Upper lobe of right lung (tissue), 1 donor: ENCODE results near the gene SLC12A9. TPM values are rescaled to one million over a fixed set of nuclear protein-coding genes. Genes with fewer than 3 reads are reported as not detected.

Source experiments
- ATAC-seq: fragments of 200-7000 bp; cut with Tn5 transposase; one replicate; pipeline ENCODE4 v1.9.1; 2020; ENCODE audit warnings: mild to moderate bottlenecking, moderate library complexity
- DNase-seq: peaks from one replicate; pipeline ENCODE4 v3.0.0-alpha.2; 2020
- H3K27ac ChIP-seq: fragments of 200-600 bp; one replicate; pipeline ENCODE4 v1.8.0; 2022
- H3K27me3 ChIP-seq: fragments of 200-600 bp; one replicate; pipeline ENCODE4 v1.8.0; 2022; ENCODE audit warnings: mild to moderate bottlenecking
- H3K36me3 ChIP-seq: fragments of 200-600 bp; one replicate; pipeline ENCODE4 v1.8.0; 2022
- H3K4me1 ChIP-seq: fragments of 200-600 bp; one replicate; pipeline ENCODE4 v1.8.0; 2022
- H3K4me3 ChIP-seq: fragments of 200-600 bp; one replicate; pipeline ENCODE4 v1.8.0; 2022; ENCODE audit warnings: mild to moderate bottlenecking
- H3K9me3 ChIP-seq: fragments of 200-600 bp; one replicate; pipeline ENCODE4 v1.8.0; 2022
- CTCF ChIP-seq: fragments of 200-600 bp; IDR thresholded peaks from one replicate; pipeline ENCODE4 v1.8.0; 2022; ENCODE audit warnings: antibody characterized with exemption
- intact Hi-C: fragments of 100-400 bp; cut with DNase I; formaldehyde crosslinking; loops from one replicate; pipeline ENCODE4 v1.11.0; 2022
- microRNA-seq: library from miRNA; unstranded; fragments of <30 nt; microRNA quantifications from one replicate; pipeline ENCODE4 v1.2.0, GENCODE V29; 2020; ENCODE audit warnings: borderline microRNAs expressed
- total RNA-seq: library from RNA; stranded (reverse); fragmentation: NEBNext Ultra II Directional; extraction: Animal tissue kit (Norgen Biotek cat#: 25700); gene quantifications from one replicate; pipeline ENCODE4 v1.2.1, GENCODE V29; 2021
- donor health status: DM: no; HTN: yes; CAD: no; lungs with severe emphysema.

SLC12A9 gene
- total RNA-seq, 1 donor from 2014 or later = 39.2 TPM

GRCh38 chr7:100914879-100915447 is 62.5 kb downstream of the SLC12A9 start:
- intact Hi-C loops = no loop called here
- peak; percentile 61 for ATAC-seq
- no peak for DNase-seq
- Histone ChIP-seq H3K36me3 (no peaks in the 10 kb centered on the region), H3K4me1 (peaks cover 4% of the 10 kb centered on the region), H3K4me3 (no peak overlapping the region), H3K27ac (no peak overlapping the region), H3K9me3 (no peaks in the 10 kb centered on the region), H3K27me3 (no peaks in the 10 kb centered on the region)
- no peak for TF ChIP-seq CTCF

Small RNA genes lying within 50 kb of the gene (microRNA-seq; reads per million reads assigned to microRNA genes)
- not detected for gene MIR6875

Other genes with a start within 250 kb of the SLC12A9 start
- 14.7 TPM for gene MOSPD3, start 240.2 kb upstream of the SLC12A9 start, total RNA-seq
- 0.41 TPM for gene TFR2, start 211.2 kb upstream of the SLC12A9 start, total RNA-seq
- gene ACTL6B, start 196.3 kb upstream of the SLC12A9 start, total RNA-seq = not detected
- 208 TPM for gene GNB2, start 179.0 kb upstream of the SLC12A9 start, total RNA-seq
- 44.5 TPM for gene GIGYF1, start 158.5 kb upstream of the SLC12A9 start, total RNA-seq
- 20.2 TPM for gene POP7, start 146.6 kb upstream of the SLC12A9 start, total RNA-seq
- gene EPO, start 132.2 kb upstream of the SLC12A9 start, total RNA-seq = not detected
- not detected for gene ZAN, start 119.1 kb upstream of the SLC12A9 start, total RNA-seq
- 117 TPM for gene EPHB4, start 25.2 kb upstream of the SLC12A9 start, total RNA-seq
- gene TRIP6, start 14.7 kb downstream of the SLC12A9 start, total RNA-seq = 65.3 TPM
- gene SRRT, start 22.4 kb downstream of the SLC12A9 start, total RNA-seq = 105 TPM
- 3.1 TPM for gene UFSP1, start 37.0 kb downstream of the SLC12A9 start, total RNA-seq
- gene ACHE, start 43.2 kb downstream of the SLC12A9 start, total RNA-seq = 2.9 TPM
- gene MUC3A, start 96.8 kb downstream of the SLC12A9 start, total RNA-seq = 2.7 TPM
- not detected for gene MUC12, start 116.9 kb downstream of the SLC12A9 start, total RNA-seq
- gene MUC17, start 167.4 kb downstream of the SLC12A9 start, total RNA-seq = not detected
- 60.9 TPM for gene TRIM56, start 232.8 kb downstream of the SLC12A9 start, total RNA-seq